GM12878 (cell line): ENCODE data around the gene VIPR2. TPM values are rescaled to one million over a fixed set of nuclear protein-coding genes. Genes with fewer than 3 reads are reported as not detected.

Experiments used
- ATAC-seq: fragments of 200-7000 bp; cut with Tn5 transposase; 3 replicates; pipeline ENCODE4 v1.9.1; 2020; ENCODE audit warnings: mild to moderate bottlenecking, moderate library complexity
- BruUV-seq: library from RNA; stranded (reverse); fragments of 400-500 nt; replicated peaks from 2 replicates; lab custom pipeline; 2021; lab: Mats Ljungman, UMichigan
- CTCF ChIA-PET: fragments of 300-600 bp; sonication (Branson Sonifier 250); formaldehyde crosslinking; extraction: SDS; loops from one replicate; lab custom pipeline; 2021; ENCODE audit warnings: inconsistent platforms; lab: Yijun Ruan, JAX
- POLR2A ChIA-PET: fragments of 350-600 bp; formaldehyde crosslinking; extraction: SDS; loops from one replicate; lab custom pipeline; 2021; ENCODE audit warnings: inconsistent platforms; lab: Charles Lee
- RAD21 ChIA-PET: fragments of 300-600 bp; sonication (Branson Sonifier 250); formaldehyde crosslinking; loops from one replicate; lab custom pipeline; 2023; ENCODE audit warnings: antibody characterized with exemption; ENCODE audit not compliant: unreplicated experiment; lab: Charles Lee
- SMC1A ChIA-PET: fragments of 300-600 bp; sonication (Branson Sonifier 250); formaldehyde crosslinking; loops from one replicate; lab custom pipeline; 2023; ENCODE audit not compliant: unreplicated experiment, uncharacterized antibody; lab: Charles Lee
- DNase-seq: peaks from one replicate; pipeline ENCODE4 v3.0.0-alpha.2; 2011; ENCODE audit warnings: low read depth, low spot score
- FAIRE-seq: peaks from 3 replicates; lab custom pipeline; 2011; peaks lifted over from hg19 to GRCh38; lab: Jason Lieb, UNC
- H2AFZ ChIP-seq: 2 replicates; pipeline ENCODE4 v1.6.0; 2011; ENCODE audit warnings: low read depth, low read length, control low read depth; ENCODE audit not compliant: control insufficient read depth
- H3K27ac ChIP-seq: 2 replicates; pipeline ENCODE4 v1.5.1; 2011; ENCODE audit warnings: control low read depth; ENCODE audit not compliant: control insufficient read depth, insufficient read depth
- H3K27me3 ChIP-seq, 2 experiments: replicated peaks in 1 of 2; 2 replicates each; pipeline versions ENCODE4 v1.6.0 to v1.6.1; 2011; ENCODE audit warnings: low read length in 1 of 2; ENCODE audit not compliant: control insufficient read depth in 2 of 2, insufficient read depth in 2 of 2
- H3K36me3 ChIP-seq, 2 experiments: 2 replicates each; pipeline ENCODE4 v1.5.1; 2011; ENCODE audit warnings: low read length in 1 of 2; ENCODE audit not compliant: control insufficient read depth in 2 of 2, insufficient read depth in 2 of 2
- H3K4me1 ChIP-seq: 2 replicates; pipeline ENCODE4 v1.6.1; 2011; ENCODE audit warnings: mild to moderate bottlenecking, low read length, moderate library complexity, mixed read lengths; ENCODE audit not compliant: control insufficient read depth, insufficient read depth
- H3K4me2 ChIP-seq: 2 replicates; pipeline ENCODE4 v1.6.0; 2011; ENCODE audit warnings: control low read depth; ENCODE audit not compliant: control insufficient read depth, insufficient read depth
- H3K4me3 ChIP-seq: fragments of 200-600 bp; sonication (generic); 2 replicates; pipeline ENCODE4 v1.5.1; 2016
- H3K79me2 ChIP-seq: 2 replicates; pipeline ENCODE4 v1.6.0; 2011; ENCODE audit warnings: low read length; ENCODE audit not compliant: control insufficient read depth, insufficient read depth
- H3K9ac ChIP-seq: 2 replicates; pipeline ENCODE4 v1.8.0; 2011; ENCODE audit warnings: low read length, control low read depth, mixed read lengths; ENCODE audit not compliant: control insufficient read depth, insufficient read depth
- H3K9me3 ChIP-seq: replicated peaks from 3 replicates; pipeline ENCODE4 v1.5.1; 2011; ENCODE audit warnings: mild to moderate bottlenecking, low read length; ENCODE audit not compliant: control insufficient read depth, insufficient read depth
- H4K20me1 ChIP-seq: 2 replicates; pipeline ENCODE4 v1.6.0; 2011; ENCODE audit not compliant: control insufficient read depth, insufficient read depth
- ATF7 ChIP-seq: fragments of 450-650 bp; IDR thresholded peaks from 2 replicates; pipeline ENCODE4 v1.6.1; 2016; ENCODE audit warnings: low read depth, mild to moderate bottlenecking
- BHLHE40 ChIP-seq, 2 experiments: fragments of 450-650 bp in 1 of 2; IDR thresholded peaks; 2 replicates each; pipeline ENCODE4 v1.6.1; 2011 to 2017; ENCODE audit warnings: low read depth in 2 of 2, borderline replicate concordance in 1 of 2, improper control_type of control experiment in 1 of 2, low read length in 1 of 2, mild to moderate bottlenecking in 1 of 2
- CBX3 ChIP-seq: fragments of 200-600 bp; sonication (generic); IDR thresholded peaks from 2 replicates; pipeline ENCODE4 v1.6.1; 2016; ENCODE audit warnings: low read depth, borderline replicate concordance
- DPF2 ChIP-seq: fragments of 450-650 bp; IDR thresholded peaks from 2 replicates; pipeline ENCODE4 v1.6.1; 2017; ENCODE audit warnings: mild to moderate bottlenecking
- EZH2 ChIP-seq: IDR thresholded peaks from 2 replicates; pipeline ENCODE4 v1.6.1; 2012; ENCODE audit warnings: low read depth, mild to moderate bottlenecking, control low read depth, inconsistent platforms, low read length, borderline replicate concordance; ENCODE audit not compliant: control insufficient read depth
- IKZF2 ChIP-seq, 2 experiments: fragments of 450-650 bp; IDR thresholded peaks; 2 replicates each; pipeline ENCODE4 v1.6.1; 2017; ENCODE audit warnings: mild to moderate bottlenecking in 2 of 2, moderate library complexity in 2 of 2
- MTA3 ChIP-seq: IDR thresholded peaks from 2 replicates; pipeline ENCODE4 v1.6.1; 2012; ENCODE audit warnings: low read length, inconsistent platforms, borderline replicate concordance
- MXI1 ChIP-seq: fragments of 150-350 bp; IDR thresholded peaks from 2 replicates; pipeline ENCODE4 v1.6.1; 2011; ENCODE audit warnings: low read depth, mild to moderate bottlenecking, inconsistent platforms, low read length, improper control_type of control experiment
- NR2C1 ChIP-seq: fragments of 450-650 bp; IDR thresholded peaks from 2 replicates; pipeline ENCODE4 v1.6.1; 2017; ENCODE audit warnings: antibody characterized with exemption, mild to moderate bottlenecking, moderate library complexity
- NRF1 ChIP-seq: conservative IDR thresholded peaks from 2 replicates; pipeline ENCODE4 v1.6.1; 2011; ENCODE audit warnings: mild to moderate bottlenecking, low read depth, low read length, improper control_type of control experiment
- PML ChIP-seq: IDR thresholded peaks from 2 replicates; pipeline ENCODE4 v1.6.1; 2012; ENCODE audit warnings: low read length, inconsistent platforms
- RAD51 ChIP-seq: fragments of 450-650 bp; IDR thresholded peaks from 2 replicates; pipeline ENCODE4 v1.6.1; 2016; ENCODE audit warnings: moderate library complexity, mild to moderate bottlenecking, inconsistent platforms
- SPI1 ChIP-seq: IDR thresholded peaks from 2 replicates; pipeline ENCODE4 v1.6.1; 2011; ENCODE audit warnings: low read depth, mild to moderate bottlenecking, low read length, moderate library complexity, borderline replicate concordance; ENCODE audit not compliant: insufficient read depth
- SREBF1 ChIP-seq: IDR thresholded peaks from 2 replicates; pipeline ENCODE4 v1.6.1; 2012; ENCODE audit warnings: mild to moderate bottlenecking, low read length
- TCF3 ChIP-seq: IDR thresholded peaks from 2 replicates; pipeline ENCODE4 v1.6.1; 2012; ENCODE audit warnings: low read depth, mild to moderate bottlenecking, low read length, borderline replicate concordance; ENCODE audit not compliant: insufficient read depth
- ZNF24 ChIP-seq: fragments of 450-650 bp; IDR thresholded peaks from 2 replicates; pipeline ENCODE4 v1.6.1; 2017; ENCODE audit warnings: antibody characterized with exemption, mild to moderate bottlenecking
- WGBS: methylation state at CpG from one replicate; pipeline ENCODE4 v1.1.6; 2016; ENCODE audit warnings: low lambda C conversion rate; ENCODE audit not compliant: insufficient replicate concordance, insufficient coverage; ENCODE audit errors: missing lambda C conversion rate; 5-methylcytosine and 5-hydroxymethylcytosine counted together
- in situ Hi-C: fragments of 300-500 bp; cut with MboI; formaldehyde crosslinking; loops from 9 replicates; pipeline ENCODE4 v1.14.3; 2018; ENCODE audit warnings: mixed read lengths
- intact Hi-C: fragments of 100-400 bp; cut with micrococcal nuclease; formaldehyde crosslinking; loops from one replicate; pipeline ENCODE4 v1.14.2; 2022; ENCODE audit not compliant: unreplicated experiment
- polyA plus RNA-seq, 11 experiments: library from polyadenylated mRNA; depleted of rRNA in 4 of 11; unstranded in 6 of 11; stranded (reverse) in 5 of 11; fragments of >200 nt; fragmentation: Nextera tagmentation in 4 of 11; fragmentation: Illumina TruSeq in 1 of 11; extraction: Ambion mirVana in 4 of 11; extraction: Trizol in 1 of 11; gene quantifications; 1 replicate in 1 of 11; 2 replicates in 10 of 11; pipeline versions ENCODE4 v1.2.1 to v1.2.3, GENCODE V29; 2011 to 2016; ENCODE audit warnings: inconsistent platforms in 2 of 11, missing spikeins in 2 of 11, low read depth in 1 of 11
- total RNA-seq, 4 experiments: library from RNA; depleted of rRNA in 3 of 4; stranded (reverse); fragments of >200 nt in 3 of 4; fragmentation: Illumina TruSeq in 1 of 4; extraction: Trizol in 1 of 4; gene quantifications; 2 replicates each; pipeline versions ENCODE4 v1.2.1 to v1.2.3, GENCODE V29; 2013 to 2021
- TF ChIP-seq, protein P1 (sequence below): fragments of 450-650 bp; IDR thresholded peaks from 2 replicates; pipeline ENCODE4 v1.6.1; 2017; ENCODE audit warnings: mild to moderate bottlenecking
- TF ChIP-seq, protein P2 (sequence below): fragments of 150-350 bp; IDR thresholded peaks from 2 replicates; pipeline ENCODE4 v1.6.1; 2014; ENCODE audit warnings: mild to moderate bottlenecking, low read depth, low read length
- TF ChIP-seq, protein P3 (sequence below): fragments of 450-650 bp; IDR thresholded peaks from 2 replicates; pipeline ENCODE4 v1.6.1; 2018; ENCODE audit warnings: borderline replicate concordance, mild to moderate bottlenecking; ENCODE audit not compliant: partially characterized antibody
- TF ChIP-seq, protein P4 (sequence below): IDR thresholded peaks from 2 replicates; pipeline ENCODE4 v1.6.1; 2011; ENCODE audit warnings: mild to moderate bottlenecking, low read depth, low read length, moderate library complexity; ENCODE audit not compliant: insufficient replicate concordance

The VIPR2 gene
- total and polyA plus RNA-seq, 10 of the 15 experiments (the other 5 are each of a cell fraction or from before 2014, with no cell fraction given), result not detected

DNA sequence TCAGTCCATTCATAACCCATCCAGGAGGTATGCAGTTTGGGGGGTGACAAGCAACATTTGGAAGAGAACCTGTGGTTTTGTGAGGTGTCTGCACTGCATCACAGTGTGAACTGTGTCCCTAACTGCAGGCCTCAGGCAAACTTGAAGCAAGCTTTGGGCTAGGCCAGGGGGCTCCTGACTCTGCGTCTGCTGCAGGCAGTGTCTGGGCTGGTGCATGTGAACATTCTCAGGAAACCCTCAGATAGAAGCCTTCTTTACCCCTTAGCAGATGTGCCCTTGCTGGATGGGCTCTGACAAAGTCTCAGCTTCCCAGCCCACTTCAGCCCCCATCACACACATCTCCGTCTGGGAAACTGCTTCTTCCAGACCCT, 61.0 kb downstream of the VIPR2 start:
- no peak overlapping the region for H3K4me2 ChIP-seq
- CTCF ChIA-PET, result no interaction called here
- H3K27ac ChIP-seq, result no peak overlapping the region
- no peak for TF ChIP-seq ATF7
- TF ChIP-seq NR2C1, result no peak
- TF ChIP-seq BHLHE40 (IDR thresholded peaks at IDR 0.05; ENCODE audit: borderline replicate concordance in 1 of 2, low read depth in 2 of 2, low read length in 1 of 2), result no peak
- TF ChIP-seq MXI1, result no peak
- no peak for TF ChIP-seq DPF2
- TF ChIP-seq, protein P1, sequence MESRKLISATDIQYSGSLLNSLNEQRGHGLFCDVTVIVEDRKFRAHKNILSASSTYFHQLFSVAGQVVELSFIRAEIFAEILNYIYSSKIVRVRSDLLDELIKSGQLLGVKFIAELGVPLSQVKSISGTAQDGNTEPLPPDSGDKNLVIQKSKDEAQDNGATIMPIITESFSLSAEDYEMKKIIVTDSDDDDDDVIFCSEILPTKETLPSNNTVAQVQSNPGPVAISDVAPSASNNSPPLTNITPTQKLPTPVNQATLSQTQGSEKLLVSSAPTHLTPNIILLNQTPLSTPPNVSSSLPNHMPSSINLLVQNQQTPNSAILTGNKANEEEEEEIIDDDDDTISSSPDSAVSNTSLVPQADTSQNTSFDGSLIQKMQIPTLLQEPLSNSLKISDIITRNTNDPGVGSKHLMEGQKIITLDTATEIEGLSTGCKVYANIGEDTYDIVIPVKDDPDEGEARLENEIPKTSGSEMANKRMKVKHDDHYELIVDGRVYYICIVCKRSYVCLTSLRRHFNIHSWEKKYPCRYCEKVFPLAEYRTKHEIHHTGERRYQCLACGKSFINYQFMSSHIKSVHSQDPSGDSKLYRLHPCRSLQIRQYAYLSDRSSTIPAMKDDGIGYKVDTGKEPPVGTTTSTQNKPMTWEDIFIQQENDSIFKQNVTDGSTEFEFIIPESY, result no peak
- TF ChIP-seq TCF3, result no peak
- no peak for TF ChIP-seq SREBF1
- no peak for TF ChIP-seq PML
- TF ChIP-seq, protein P2, sequence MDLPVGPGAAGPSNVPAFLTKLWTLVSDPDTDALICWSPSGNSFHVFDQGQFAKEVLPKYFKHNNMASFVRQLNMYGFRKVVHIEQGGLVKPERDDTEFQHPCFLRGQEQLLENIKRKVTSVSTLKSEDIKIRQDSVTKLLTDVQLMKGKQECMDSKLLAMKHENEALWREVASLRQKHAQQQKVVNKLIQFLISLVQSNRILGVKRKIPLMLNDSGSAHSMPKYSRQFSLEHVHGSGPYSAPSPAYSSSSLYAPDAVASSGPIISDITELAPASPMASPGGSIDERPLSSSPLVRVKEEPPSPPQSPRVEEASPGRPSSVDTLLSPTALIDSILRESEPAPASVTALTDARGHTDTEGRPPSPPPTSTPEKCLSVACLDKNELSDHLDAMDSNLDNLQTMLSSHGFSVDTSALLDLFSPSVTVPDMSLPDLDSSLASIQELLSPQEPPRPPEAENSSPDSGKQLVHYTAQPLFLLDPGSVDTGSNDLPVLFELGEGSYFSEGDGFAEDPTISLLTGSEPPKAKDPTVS, result no peak
- TF ChIP-seq MTA3, result no peak
- TF ChIP-seq SPI1, result no peak
- TF ChIP-seq IKZF2 (IDR thresholded peaks at IDR 0.05), result no peak
- TF ChIP-seq RAD51, result no peak
- TF ChIP-seq, protein P3, sequence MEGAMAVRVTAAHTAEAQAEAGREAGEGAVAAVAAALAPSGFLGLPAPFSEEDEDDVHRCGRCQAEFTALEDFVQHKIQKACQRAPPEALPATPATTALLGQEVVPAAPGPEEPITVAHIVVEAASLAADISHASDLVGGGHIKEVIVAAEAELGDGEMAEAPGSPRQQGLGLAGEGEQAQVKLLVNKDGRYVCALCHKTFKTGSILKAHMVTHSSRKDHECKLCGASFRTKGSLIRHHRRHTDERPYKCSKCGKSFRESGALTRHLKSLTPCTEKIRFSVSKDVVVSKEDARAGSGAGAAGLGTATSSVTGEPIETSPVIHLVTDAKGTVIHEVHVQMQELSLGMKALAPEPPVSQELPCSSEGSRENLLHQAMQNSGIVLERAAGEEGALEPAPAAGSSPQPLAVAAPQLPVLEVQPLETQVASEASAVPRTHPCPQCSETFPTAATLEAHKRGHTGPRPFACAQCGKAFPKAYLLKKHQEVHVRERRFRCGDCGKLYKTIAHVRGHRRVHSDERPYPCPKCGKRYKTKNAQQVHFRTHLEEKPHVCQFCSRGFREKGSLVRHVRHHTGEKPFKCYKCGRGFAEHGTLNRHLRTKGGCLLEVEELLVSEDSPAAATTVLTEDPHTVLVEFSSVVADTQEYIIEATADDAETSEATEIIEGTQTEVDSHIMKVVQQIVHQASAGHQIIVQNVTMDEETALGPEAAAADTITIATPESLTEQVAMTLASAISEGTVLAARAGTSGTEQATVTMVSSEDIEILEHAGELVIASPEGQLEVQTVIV, result no peak
- no peak for TF ChIP-seq ZNF24
- TF ChIP-seq CBX3, result no peak
- no peak for TF ChIP-seq NRF1
- TF ChIP-seq, protein P4, sequence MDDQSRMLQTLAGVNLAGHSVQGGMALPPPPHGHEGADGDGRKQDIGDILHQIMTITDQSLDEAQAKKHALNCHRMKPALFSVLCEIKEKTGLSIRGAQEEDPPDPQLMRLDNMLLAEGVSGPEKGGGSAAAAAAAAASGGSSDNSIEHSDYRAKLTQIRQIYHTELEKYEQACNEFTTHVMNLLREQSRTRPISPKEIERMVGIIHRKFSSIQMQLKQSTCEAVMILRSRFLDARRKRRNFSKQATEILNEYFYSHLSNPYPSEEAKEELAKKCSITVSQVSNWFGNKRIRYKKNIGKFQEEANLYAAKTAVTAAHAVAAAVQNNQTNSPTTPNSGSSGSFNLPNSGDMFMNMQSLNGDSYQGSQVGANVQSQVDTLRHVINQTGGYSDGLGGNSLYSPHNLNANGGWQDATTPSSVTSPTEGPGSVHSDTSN, result no peak
- TF ChIP-seq EZH2, result no peak
- H3K4me1 ChIP-seq, result no peaks in the 10 kb centered on the region
- no peak overlapping the region for H2AFZ ChIP-seq
- H4K20me1 ChIP-seq, result no peaks in the 10 kb centered on the region
- FAIRE-seq, result no peak
- no peak for ATAC-seq
- no peak overlapping the region for H3K4me3 ChIP-seq
- POLR2A ChIA-PET, result no interaction called here
- H3K36me3 ChIP-seq, result no peaks in the 10 kb centered on the region
- no peaks in the 10 kb centered on the region; the same call in 2 of the 3 replicates for H3K9me3 ChIP-seq
- 29% methylated on average over 2 of the region's 2 CpGs for WGBS
- no peak overlapping the region for H3K9ac ChIP-seq
- no peaks in the 10 kb centered on the region for H3K79me2 ChIP-seq
- SMC1A ChIA-PET, result no interaction called here
- intact Hi-C loops, result no loop called here
- no peak for DNase-seq
- in situ Hi-C loops, result no loop called here
- no TSS peak for BruUV-seq
- H3K27me3 ChIP-seq, result no peaks in the 10 kb centered on the region
- RAD21 ChIA-PET, result no interaction called here
